GM19463 (cell line): ENCODE measurements around the gene FLVCR1.

ENCODE experiments used
- ATAC-seq: cut with Tn5 transposase; IDR thresholded peaks from one replicate; pipeline ENCODE4 v1.9.1; 2021; ENCODE audit warnings: mild to moderate bottlenecking, moderate library complexity; ENCODE audit not compliant: unreplicated experiment

Gene FLVCR1

GRCh38 chr1:212944229-212944901, 86.3 kb downstream of the FLVCR1 start:
- ATAC-seq = peak; percentile 52

- ATAC-seq = no peak
Measured at GRCh38 chr1:212945056-212945455, 87.0 kb downstream of the FLVCR1 start.

- ATAC-seq = no peak
Measured at GRCh38 chr1:212945463-212946160, 87.5 kb downstream of the FLVCR1 start.

GRCh38 chr1:212946872-212947271, 88.8 kb downstream of the FLVCR1 start:
- no peak for ATAC-seq
